GM12878 (cell line): Measurements from ENCODE around the gene ZMYND10. TPM values are rescaled to one million over a fixed set of nuclear protein-coding genes. Genes with fewer than 3 reads are reported as not detected.

Experiments used
- CREB1 ChIP-seq: IDR thresholded peaks from 2 replicates; pipeline ENCODE4 v1.6.1; 2012; ENCODE audit warnings: low read depth, mild to moderate bottlenecking, inconsistent platforms
- GABPA ChIP-seq: IDR thresholded peaks from 2 replicates; pipeline ENCODE4 v1.6.1; 2014; ENCODE audit warnings: antibody characterized with exemption, low read depth, mild to moderate bottlenecking, inconsistent platforms
- NKRF ChIP-seq: fragments of 450-650 bp; conservative IDR thresholded peaks from 2 replicates; pipeline ENCODE4 v1.6.1; 2017; ENCODE audit warnings: mild to moderate bottlenecking, moderate library complexity
- PRDM15 ChIP-seq: fragments of 450-650 bp; formaldehyde crosslinking; IDR thresholded peaks from 2 replicates; pipeline ENCODE4 v1.4.0; 2020; ENCODE audit warnings: mild to moderate bottlenecking, moderate library complexity
- RAD21 ChIP-seq: IDR thresholded peaks from 2 replicates; pipeline ENCODE4 v1.6.1; 2011; ENCODE audit warnings: mild to moderate bottlenecking, low read depth, low read length, moderate library complexity; ENCODE audit not compliant: insufficient read depth
- RUNX3 ChIP-seq: IDR thresholded peaks from 2 replicates; pipeline ENCODE4 v1.6.1; 2012; ENCODE audit warnings: low read length, inconsistent platforms
- polyA plus RNA-seq, 11 experiments: library from polyadenylated mRNA; depleted of rRNA in 4 of 11; unstranded in 6 of 11; stranded (reverse) in 5 of 11; fragments of >200 nt; fragmentation: Nextera tagmentation in 4 of 11; fragmentation: Illumina TruSeq in 1 of 11; extraction: Ambion mirVana in 4 of 11; extraction: Trizol in 1 of 11; gene quantifications; 1 replicate in 1 of 11; 2 replicates in 10 of 11; pipeline versions ENCODE4 v1.2.1 to v1.2.3, GENCODE V29; 2011 to 2016; ENCODE audit warnings: inconsistent platforms in 2 of 11, missing spikeins in 2 of 11, low read depth in 1 of 11
- total RNA-seq, 4 experiments: library from RNA; depleted of rRNA in 3 of 4; stranded (reverse); fragments of >200 nt in 3 of 4; fragmentation: Illumina TruSeq in 1 of 4; extraction: Trizol in 1 of 4; gene quantifications; 2 replicates each; pipeline versions ENCODE4 v1.2.1 to v1.2.3, GENCODE V29; 2013 to 2021

ZMYND10 gene
- total and polyA plus RNA-seq, 10 of the 15 experiments (the other 5 are each of a cell fraction or from before 2014, with no cell fraction given): 0.11 to 1.0 (median 0.37) TPM

- TF ChIP-seq NKRF (no peak), GABPA (no peak), RAD21 (no peak), RUNX3 (no peak), CREB1 (no peak), PRDM15 (CRISPR knock-in tag) (no peak)
Measured at GRCh38 chr3:50345008-50345407, 524 bp downstream of the ZMYND10 start (continued).
